ENCODE results near the gene LGALS8.
A peak's percentile ranks its signal among the peaks of the same experiment; 100 is the strongest.

LGALS8 gene

DNA sequence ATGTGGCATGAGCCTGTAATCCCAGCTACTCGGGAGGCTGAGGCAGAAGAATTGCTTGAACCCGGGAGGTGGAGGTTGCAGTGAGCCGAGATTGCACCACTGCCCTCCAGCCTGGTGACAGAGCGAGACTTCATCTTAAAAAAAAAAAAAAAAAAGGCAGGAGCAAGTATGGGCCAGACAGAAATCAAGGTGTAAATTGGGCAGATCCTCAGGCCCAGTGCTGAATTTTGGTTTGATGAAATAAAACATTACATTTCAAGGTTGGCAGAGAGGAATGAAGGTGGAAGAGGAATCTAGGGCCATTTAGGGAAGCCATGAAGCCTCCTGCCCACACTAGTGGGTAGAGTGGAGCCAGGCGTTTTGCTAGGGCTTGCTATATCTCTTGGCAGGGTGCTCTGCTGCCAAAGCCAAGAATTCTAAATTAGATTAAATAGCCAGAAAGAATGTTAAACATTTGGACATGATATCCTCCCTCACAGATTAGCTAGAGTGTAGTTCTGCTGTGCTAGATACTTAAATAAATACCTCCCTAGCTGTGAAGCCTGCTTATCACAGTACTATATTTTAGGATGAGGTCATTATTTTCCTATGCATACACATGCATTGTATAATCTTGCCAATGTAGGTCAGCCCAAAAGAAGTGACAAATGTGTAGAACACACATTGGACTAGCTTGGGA, 16.6 kb upstream of the LGALS8 start:
- DNase-seq (ENCODE audit: low spot score) = no peak
- POLR2A ChIA-PET (ENCODE audit: low non-redundant PET) = no interaction called here
- no peak for TF ChIP-seq CTCF (conservative IDR thresholded peaks at IDR 0.05; ENCODE audit: low read depth)
- CTCF ChIA-PET = interaction anchor here (1.1 kb wide), 1 partner anchor 12 kb away, joined by 3 read pairs; no protein-coding TSS in a partner anchor
- peak overlapping the region; percentile 58 for H3K27ac ChIP-seq

DNA sequence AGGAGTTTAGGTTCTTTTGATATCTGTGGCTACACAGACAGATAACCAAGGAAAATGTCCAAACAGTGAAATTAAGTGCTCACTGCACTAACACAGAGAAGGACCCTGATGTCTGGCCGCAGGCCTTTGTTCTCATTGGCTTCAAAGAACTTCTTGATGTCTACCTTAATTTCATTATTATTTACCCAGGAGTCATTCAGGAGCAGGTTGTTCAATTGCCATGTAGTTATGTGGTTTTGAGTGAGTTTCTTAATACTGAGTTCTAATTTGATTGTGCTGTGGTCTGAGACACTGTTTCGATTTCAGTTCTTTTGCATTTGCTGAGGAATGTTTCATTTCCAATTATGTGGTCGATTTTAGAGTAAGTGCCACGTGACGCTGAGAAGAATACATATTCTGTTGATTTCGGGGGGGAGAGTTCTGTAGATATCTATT, 15.2 kb upstream of the LGALS8 start:
- no peak for TF ChIP-seq CTCF (conservative IDR thresholded peaks at IDR 0.05; ENCODE audit: low read depth)
- CTCF ChIA-PET = interaction anchor here (1.1 kb wide), 1 partner anchor 13 kb away, joined by 3 read pairs; no protein-coding TSS in a partner anchor
- POLR2A ChIA-PET (ENCODE audit: low non-redundant PET) = no interaction called here
- DNase-seq (ENCODE audit: low spot score) = no peak
- H3K27ac ChIP-seq = no peak overlapping the region

DNA sequence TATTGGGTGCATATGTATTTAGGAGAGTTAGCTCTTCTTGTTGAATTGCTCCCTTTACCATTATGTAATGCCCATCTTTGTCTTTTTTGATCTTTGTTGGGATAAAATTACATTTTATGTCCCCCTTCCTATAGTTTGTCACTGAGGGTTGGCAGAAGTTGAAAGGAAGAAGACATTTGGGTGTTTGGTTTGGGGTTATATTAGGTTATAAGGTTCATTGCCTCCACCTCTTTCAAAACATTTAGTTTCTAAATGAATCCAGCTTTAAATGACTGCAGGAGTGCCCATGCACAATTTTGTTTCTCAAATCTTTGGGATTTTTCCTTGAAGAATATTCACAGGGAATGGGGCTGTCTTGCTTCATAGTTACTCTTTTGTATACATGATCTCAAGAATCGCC, 14.6 kb upstream of the LGALS8 start:
- CTCF ChIA-PET = no interaction called here
- no peak overlapping the region for H3K27ac ChIP-seq
- POLR2A ChIA-PET (ENCODE audit: low non-redundant PET) = no interaction called here
- no peak for TF ChIP-seq CTCF (conservative IDR thresholded peaks at IDR 0.05; ENCODE audit: low read depth)
- no peak for DNase-seq (ENCODE audit: low spot score)

GRCh38 chr1:236509647-236510401, 14.0 kb upstream of the LGALS8 start:
- H3K27ac ChIP-seq = no peak overlapping the region
- TF ChIP-seq CTCF (conservative IDR thresholded peaks at IDR 0.05; ENCODE audit: low read depth) = no peak
- ChIA-PET CTCF (no interaction called here), POLR2A (ENCODE audit: low non-redundant PET) (no interaction called here)
- no peak for DNase-seq (ENCODE audit: low spot score)

DNA sequence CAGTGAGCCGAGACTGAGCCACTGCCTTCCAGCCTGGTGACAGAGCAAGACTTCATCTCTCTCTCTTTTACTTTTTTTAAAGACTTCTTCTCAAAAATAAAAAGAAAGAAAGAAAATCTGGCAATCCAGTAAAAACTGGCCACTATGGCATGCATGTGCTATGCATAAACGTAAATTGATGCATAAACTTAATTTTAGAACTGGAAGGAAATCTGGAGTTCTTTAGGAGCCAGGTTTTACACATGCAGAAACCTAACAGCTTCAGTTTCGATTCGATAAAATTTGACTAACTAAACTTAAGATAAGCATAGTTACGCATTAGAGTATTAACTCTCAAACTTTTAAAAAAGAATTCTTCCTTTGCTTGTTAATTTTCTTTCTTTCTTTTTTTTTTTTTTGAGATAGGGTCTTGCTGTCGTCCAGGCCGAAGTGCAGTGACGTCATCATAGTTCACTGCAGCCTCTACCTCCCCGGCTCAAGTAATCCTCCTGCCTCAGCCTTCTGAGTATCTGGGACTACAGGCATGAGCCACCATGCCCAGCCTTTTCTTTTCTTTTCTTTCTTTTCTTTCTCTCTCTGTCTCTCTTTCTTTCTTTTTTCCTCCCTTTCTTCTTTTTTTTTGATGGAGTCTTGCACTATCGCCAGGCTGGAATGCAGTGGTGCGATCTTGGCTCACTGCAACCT, 11.9 kb upstream of the LGALS8 start:
- POLR2A ChIA-PET (ENCODE audit: low non-redundant PET) = no interaction called here
- TF ChIP-seq CTCF (conservative IDR thresholded peaks at IDR 0.05; ENCODE audit: low read depth) = no peak
- DNase-seq (ENCODE audit: low spot score) = no peak
- CTCF ChIA-PET = no interaction called here
- H3K27ac ChIP-seq = no peak overlapping the region

GRCh38 chr1:236514703-236515442, 8.9 kb upstream of the LGALS8 start:
- ChIA-PET CTCF (interaction anchor here (0.6 kb wide), 1 partner anchor 97 kb away, joined by 5 read pairs; no protein-coding TSS in a partner anchor), POLR2A (ENCODE audit: low non-redundant PET) (no interaction called here)
- H3K27ac ChIP-seq = no peak overlapping the region
- no peak for TF ChIP-seq CTCF (conservative IDR thresholded peaks at IDR 0.05; ENCODE audit: low read depth)
- DNase-seq (ENCODE audit: low spot score) = no peak

Measured in RWPE1 (cell line).